OCI-LY7 (cell line): ENCODE data around the gene COBL.

Experiments
- CTCF ChIP-seq: fragments of 200-600 bp; sonication (generic); conservative IDR thresholded peaks from 2 replicates; pipeline ENCODE4 v1.5.1; 2014; ENCODE audit warnings: mild to moderate bottlenecking, antibody characterized with exemption, low read length, moderate library complexity, mixed read lengths
- EZH2phosphoT487 ChIP-seq: fragments of 200-600 bp; sonication (generic); IDR thresholded peaks from 2 replicates; pipeline ENCODE4 v1.6.1; 2018; ENCODE audit warnings: low read depth, borderline replicate concordance, mild to moderate bottlenecking, mixed run types, antibody characterized with exemption, low read length, moderate library complexity, mixed read lengths

- TF ChIP-seq EZH2phosphoT487 (no peak), CTCF (no peak)
These were observed 342.8 kb downstream of the COBL start for GRCh38 chr7:50973814-50974213.
